Rectal smooth muscle tissue (tissue), 1 donor: ENCODE results near the gene GPD1.
A peak's percentile ranks its signal among the peaks of the same experiment; 100 is the strongest.

ENCODE experiments used
- H3K27ac ChIP-seq: one replicate; pipeline ENCODE4 v1.7.0; 2013; ENCODE audit warnings: low read depth, low read length, inconsistent platforms
- H3K27me3 ChIP-seq: one replicate; pipeline ENCODE4 v1.7.0; 2013; ENCODE audit warnings: low read length; ENCODE audit not compliant: control insufficient read depth, insufficient read depth
- H3K36me3 ChIP-seq: one replicate; pipeline ENCODE4 v1.7.0; 2013; ENCODE audit warnings: low read length; ENCODE audit not compliant: control insufficient read depth, insufficient read depth
- H3K4me1 ChIP-seq: one replicate; pipeline ENCODE4 v1.7.0; 2013; ENCODE audit warnings: low read length; ENCODE audit not compliant: control insufficient read depth, insufficient read depth
- H3K4me3 ChIP-seq: one replicate; pipeline ENCODE4 v1.7.0; 2013; ENCODE audit warnings: low read length
- H3K9ac ChIP-seq: one replicate; pipeline ENCODE4 v1.7.0; 2013; ENCODE audit warnings: low read length

GPD1 gene

DNA sequence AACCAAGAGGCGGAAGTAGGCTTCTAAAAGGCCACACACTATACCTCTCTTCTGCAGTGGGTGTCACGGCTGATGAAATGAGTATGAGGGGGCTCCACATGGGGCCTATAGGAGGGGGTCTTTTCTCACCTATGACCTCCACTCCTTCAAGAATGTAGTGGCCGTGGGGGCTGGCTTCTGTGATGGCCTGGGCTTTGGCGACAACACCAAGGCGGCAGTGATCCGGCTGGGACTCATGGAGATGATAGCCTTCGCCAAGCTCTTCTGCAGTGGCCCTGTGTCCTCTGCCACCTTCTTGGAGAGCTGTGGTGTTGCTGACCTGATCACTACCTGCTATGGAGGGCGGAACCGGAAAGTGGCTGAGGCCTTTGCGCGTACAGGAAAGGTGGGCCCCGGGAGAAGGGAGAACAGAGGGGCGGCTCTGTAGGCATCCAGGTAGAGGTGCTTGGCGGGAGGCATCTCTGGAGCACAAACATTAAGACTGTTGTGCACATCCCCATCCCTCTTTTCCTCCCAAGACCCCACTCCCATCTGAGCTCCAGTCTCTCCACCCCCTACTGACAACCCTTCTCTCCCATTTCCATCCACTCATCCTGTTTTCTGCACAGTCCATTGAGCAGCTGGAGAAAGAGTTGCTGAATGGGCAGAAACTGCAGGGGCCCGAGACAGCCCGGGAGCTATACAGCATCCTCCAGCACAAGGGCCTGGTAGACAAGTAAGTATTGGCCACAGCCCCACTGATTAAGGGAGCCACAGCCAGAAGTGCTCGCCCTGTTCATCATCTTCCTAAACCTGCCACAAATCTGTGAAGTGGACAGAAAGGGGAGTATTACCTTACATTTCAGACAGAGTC, 3.8 kb downstream of the GPD1 start:
- H3K27me3 ChIP-seq = no peaks in the 10 kb centered on the region
- H3K4me3 ChIP-seq = no peak overlapping the region
- H3K4me1 ChIP-seq = peaks cover 3% of the 10 kb centered on the region
- no peaks in the 10 kb centered on the region for H3K36me3 ChIP-seq
- H3K9ac ChIP-seq = no peak overlapping the region
- no peak overlapping the region for H3K27ac ChIP-seq

DNA sequence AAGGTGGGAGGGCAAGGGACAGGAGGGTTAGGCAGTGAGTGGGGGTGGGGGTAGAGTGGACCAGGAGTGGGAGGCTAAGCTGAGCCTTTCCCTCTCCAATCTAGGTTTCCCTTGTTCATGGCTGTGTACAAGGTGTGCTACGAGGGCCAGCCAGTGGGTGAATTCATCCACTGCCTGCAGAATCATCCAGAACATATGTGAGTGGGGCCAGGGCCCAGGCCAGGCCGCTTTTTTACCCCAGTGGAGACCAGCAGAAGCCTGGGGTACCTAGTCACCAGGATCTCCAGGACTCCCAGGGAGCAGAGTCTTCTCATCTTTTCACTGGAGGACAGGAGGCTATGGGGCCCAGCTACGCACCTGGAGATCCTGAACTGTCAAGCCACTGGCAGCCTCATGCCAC, 5.5 kb downstream of the GPD1 start:
- Histone ChIP-seq H3K4me3 (no peak overlapping the region), H3K27me3 (no peaks in the 10 kb centered on the region), H3K4me1 (peaks cover 4% of the 10 kb centered on the region), H3K36me3 (no peaks in the 10 kb centered on the region), H3K27ac (no peak overlapping the region), H3K9ac (no peak overlapping the region)

DNA sequence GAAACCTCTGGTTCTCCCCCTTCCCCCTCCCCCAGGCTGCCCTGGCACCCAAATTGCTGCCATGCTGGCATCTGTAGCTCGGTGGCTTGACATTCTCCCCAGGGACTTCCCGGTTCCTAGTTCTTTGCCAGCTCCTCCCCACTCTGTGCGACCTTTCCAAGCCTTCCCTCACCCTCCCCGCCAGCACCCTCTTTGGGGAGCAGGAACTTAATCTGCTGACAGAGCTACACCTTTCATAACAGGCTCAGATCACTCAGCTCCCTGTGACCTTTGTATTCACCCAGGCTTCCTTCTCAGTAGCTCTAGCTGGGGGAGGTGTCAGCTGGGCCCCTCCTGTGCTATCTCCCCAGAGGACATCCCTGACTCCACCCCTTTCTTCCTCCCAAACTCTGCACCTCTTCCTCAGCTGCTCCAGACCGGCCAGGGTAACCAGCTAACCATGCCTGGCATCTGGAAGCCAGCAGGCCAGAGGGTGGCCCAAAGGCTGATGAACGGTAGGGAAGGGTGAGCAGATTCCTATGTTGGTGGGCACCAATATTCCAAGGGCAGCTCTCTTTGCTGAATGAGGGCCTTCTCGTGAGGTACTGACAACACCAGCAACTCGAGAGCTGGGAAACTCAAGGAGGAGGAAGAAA, 6.4 kb downstream of the GPD1 start:
- H3K27ac ChIP-seq = peak overlapping the region; percentile 41
- no peaks in the 10 kb centered on the region for H3K27me3 ChIP-seq
- H3K9ac ChIP-seq = no peak overlapping the region
- H3K4me3 ChIP-seq = peak overlapping the region; percentile 35
- no peaks in the 10 kb centered on the region for H3K36me3 ChIP-seq
- peaks cover 4% of the 10 kb centered on the region for H3K4me1 ChIP-seq

GRCh38 chr12:50110762-50111351, 7.0 kb downstream of the GPD1 start:
- Histone ChIP-seq H3K4me1 (peaks cover 4% of the 10 kb centered on the region), H3K27ac (peak overlapping the region; percentile 41), H3K36me3 (no peaks in the 10 kb centered on the region), H3K9ac (no peak overlapping the region), H3K4me3 (peak overlapping the region; percentile 35), H3K27me3 (no peaks in the 10 kb centered on the region)

DNA sequence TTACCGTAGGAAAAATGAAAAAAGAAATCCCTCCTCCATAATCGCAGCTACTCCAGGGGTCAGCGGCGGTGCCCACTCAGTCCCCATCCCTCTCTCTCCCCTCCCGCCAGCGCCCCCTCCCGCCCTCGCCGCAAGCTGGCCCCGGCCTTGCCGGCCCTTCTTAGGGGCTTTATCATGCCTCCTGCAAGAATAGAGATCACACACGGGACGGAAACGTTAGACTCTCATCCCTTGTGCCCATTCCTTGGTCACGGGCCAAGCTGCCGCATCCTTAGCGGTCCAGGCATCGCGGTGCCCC, 7.5 kb downstream of the GPD1 start:
- peaks cover 4% of the 10 kb centered on the region for H3K4me1 ChIP-seq
- H3K36me3 ChIP-seq = no peaks in the 10 kb centered on the region
- no peaks in the 10 kb centered on the region for H3K27me3 ChIP-seq
- H3K27ac ChIP-seq = peak overlapping the region; percentile 42
- H3K4me3 ChIP-seq = peak overlapping the region; percentile 57
- H3K9ac ChIP-seq = no peak overlapping the region

- H3K9ac ChIP-seq = peak within 1 kb of the TSS; percentile 89
- no peaks in the 10 kb centered on the region for H3K36me3 ChIP-seq
- no peaks in the 10 kb centered on the region for H3K27me3 ChIP-seq
- peak within 1 kb of the TSS; percentile 95 for H3K27ac ChIP-seq
- H3K4me1 ChIP-seq = peaks cover 6% of the 10 kb centered on the region
- H3K4me3 ChIP-seq = peak within 1 kb of the TSS; percentile 94
Observed at GRCh38 chr12:50111693-50112455, 8.1 kb downstream of the GPD1 start, which contains the start of gene COX14. COX14 (plus strand) TSS chr12:50112236; CDS start chr12:50120044, 7,808 bp downstream.

DNA sequence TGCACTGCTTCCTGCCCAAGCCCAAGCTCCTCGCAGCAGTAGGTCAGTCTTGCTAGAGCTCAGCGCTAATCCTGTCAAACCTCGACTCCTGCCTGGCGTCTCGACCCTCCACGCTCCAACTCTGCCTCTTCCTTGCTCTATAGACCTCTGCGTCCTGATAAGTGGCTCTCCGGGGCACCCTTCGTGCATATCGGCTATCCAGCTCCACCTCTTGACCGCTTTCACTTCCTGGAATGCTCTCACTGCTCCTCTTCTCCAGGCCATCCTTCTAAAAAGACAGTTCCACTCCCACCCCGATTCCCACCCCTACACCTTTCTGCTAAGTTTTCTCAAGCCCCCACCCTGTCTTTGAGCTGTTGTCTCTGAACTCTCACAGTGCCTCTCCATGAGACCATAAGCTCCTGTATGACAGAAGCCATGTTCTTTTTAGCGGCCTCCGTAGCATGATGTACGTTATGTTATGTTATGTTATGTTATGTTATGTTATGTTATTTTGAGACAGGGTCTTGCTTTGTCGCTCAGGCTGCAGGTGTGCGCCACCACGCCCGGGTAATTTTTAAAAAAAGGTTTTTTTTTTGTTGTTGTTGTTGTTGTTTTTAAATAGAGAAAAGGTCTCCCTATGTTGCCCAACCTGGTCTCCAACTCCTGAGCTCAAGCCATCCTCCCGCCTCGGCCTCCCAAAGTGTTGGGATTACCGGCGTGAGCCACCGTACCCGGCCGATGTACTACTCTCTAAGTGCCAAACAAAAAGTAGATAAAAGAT, 8.8 kb downstream of the GPD1 start:
- H3K4me1 ChIP-seq = peaks cover 8% of the 10 kb centered on the region
- peak overlapping the region; percentile 89 for H3K9ac ChIP-seq
- H3K36me3 ChIP-seq = peaks cover 2% of the 10 kb centered on the region
- peak overlapping the region; percentile 94 for H3K4me3 ChIP-seq
- no peaks in the 10 kb centered on the region for H3K27me3 ChIP-seq
- H3K27ac ChIP-seq = peak overlapping the region; percentile 95

DNA sequence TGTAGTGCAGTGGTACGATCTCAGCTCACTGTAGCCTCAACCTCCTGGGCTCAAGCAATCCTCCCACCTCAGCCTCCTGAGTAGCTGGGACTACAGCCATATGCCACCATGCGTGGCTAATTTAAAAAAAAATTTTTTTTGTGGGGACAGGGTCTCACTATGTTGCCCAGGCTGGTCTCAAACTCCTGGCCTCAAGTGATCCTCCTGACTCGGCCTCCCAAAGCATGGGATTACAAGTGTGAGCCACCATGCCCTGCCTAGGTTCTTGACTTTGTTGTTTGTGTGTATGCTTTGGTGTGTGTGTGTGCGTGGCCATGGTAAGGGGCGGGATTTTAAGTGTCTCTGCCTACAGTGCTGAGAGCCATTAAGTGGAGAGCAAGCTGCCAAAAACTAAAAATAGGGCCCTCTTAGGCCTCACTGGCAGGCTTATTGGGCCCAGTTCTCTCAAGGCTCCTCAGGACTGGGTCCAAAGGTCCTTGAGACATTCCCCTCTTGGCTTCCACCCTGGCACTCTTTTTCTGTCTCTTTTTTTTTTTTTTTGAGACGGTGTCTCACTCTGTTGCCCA, 13.3 kb downstream of the GPD1 start:
- H3K27me3 ChIP-seq = no peaks in the 10 kb centered on the region
- H3K27ac ChIP-seq = peak overlapping the region; percentile 8
- no peak overlapping the region for H3K9ac ChIP-seq
- peaks cover 17% of the 10 kb centered on the region for H3K36me3 ChIP-seq
- H3K4me3 ChIP-seq = peak overlapping the region; percentile 27
- peaks cover 8% of the 10 kb centered on the region for H3K4me1 ChIP-seq

- H3K27ac ChIP-seq = no peak overlapping the region
- no peaks in the 10 kb centered on the region for H3K27me3 ChIP-seq
- no peak overlapping the region for H3K9ac ChIP-seq
- H3K36me3 ChIP-seq = peaks cover 21% of the 10 kb centered on the region
- H3K4me3 ChIP-seq = no peak overlapping the region
- peaks cover 5% of the 10 kb centered on the region for H3K4me1 ChIP-seq
Observed at GRCh38 chr12:50119387-50119786, 15.6 kb downstream of the GPD1 start.

- Histone ChIP-seq H3K9ac (no peak overlapping the region), H3K27ac (no peak overlapping the region), H3K4me3 (no peak overlapping the region), H3K4me1 (peaks cover 5% of the 10 kb centered on the region), H3K36me3 (peaks cover 21% of the 10 kb centered on the region), H3K27me3 (no peaks in the 10 kb centered on the region)
Observed at GRCh38 chr12:50120521-50120920, 16.7 kb downstream of the GPD1 start.

GRCh38 chr12:50120953-50121352, 17.1 kb downstream of the GPD1 start:
- Histone ChIP-seq H3K4me3 (no peak overlapping the region), H3K27me3 (no peaks in the 10 kb centered on the region), H3K27ac (no peak overlapping the region), H3K4me1 (peaks cover 5% of the 10 kb centered on the region), H3K36me3 (peaks cover 21% of the 10 kb centered on the region), H3K9ac (no peak overlapping the region)
